GM06990 (cell line): ENCODE data around the gene ONECUT1.

Experiments used
- DNase-seq: peaks from one replicate; pipeline ENCODE4 v3.0.0-alpha.2; 2011; ENCODE audit not compliant: insufficient read length; ENCODE audit errors: extremely low read depth
- H3K27me3 ChIP-seq: replicated peaks from 2 replicates; pipeline ENCODE4 v1.6.0; 2011; ENCODE audit warnings: low read length; ENCODE audit not compliant: control insufficient read depth, insufficient read depth
- H3K36me3 ChIP-seq: 2 replicates; pipeline ENCODE4 v1.5.1; 2011; ENCODE audit warnings: low read length; ENCODE audit not compliant: control insufficient read depth, insufficient read depth
- H3K4me3 ChIP-seq: replicated peaks from 2 replicates; pipeline ENCODE4 v1.5.1; 2011; ENCODE audit warnings: low read depth, mild to moderate bottlenecking, control low read depth, low read length
- TF ChIP-seq, protein P1 (sequence below): IDR thresholded peaks from 2 replicates; pipeline ENCODE4 v1.5.1; 2011; ENCODE audit warnings: low read length, control low read depth, mild to moderate bottlenecking, inconsistent platforms; ENCODE audit not compliant: insufficient read depth, poor library complexity, severe bottlenecking

The ONECUT1 gene

DNA sequence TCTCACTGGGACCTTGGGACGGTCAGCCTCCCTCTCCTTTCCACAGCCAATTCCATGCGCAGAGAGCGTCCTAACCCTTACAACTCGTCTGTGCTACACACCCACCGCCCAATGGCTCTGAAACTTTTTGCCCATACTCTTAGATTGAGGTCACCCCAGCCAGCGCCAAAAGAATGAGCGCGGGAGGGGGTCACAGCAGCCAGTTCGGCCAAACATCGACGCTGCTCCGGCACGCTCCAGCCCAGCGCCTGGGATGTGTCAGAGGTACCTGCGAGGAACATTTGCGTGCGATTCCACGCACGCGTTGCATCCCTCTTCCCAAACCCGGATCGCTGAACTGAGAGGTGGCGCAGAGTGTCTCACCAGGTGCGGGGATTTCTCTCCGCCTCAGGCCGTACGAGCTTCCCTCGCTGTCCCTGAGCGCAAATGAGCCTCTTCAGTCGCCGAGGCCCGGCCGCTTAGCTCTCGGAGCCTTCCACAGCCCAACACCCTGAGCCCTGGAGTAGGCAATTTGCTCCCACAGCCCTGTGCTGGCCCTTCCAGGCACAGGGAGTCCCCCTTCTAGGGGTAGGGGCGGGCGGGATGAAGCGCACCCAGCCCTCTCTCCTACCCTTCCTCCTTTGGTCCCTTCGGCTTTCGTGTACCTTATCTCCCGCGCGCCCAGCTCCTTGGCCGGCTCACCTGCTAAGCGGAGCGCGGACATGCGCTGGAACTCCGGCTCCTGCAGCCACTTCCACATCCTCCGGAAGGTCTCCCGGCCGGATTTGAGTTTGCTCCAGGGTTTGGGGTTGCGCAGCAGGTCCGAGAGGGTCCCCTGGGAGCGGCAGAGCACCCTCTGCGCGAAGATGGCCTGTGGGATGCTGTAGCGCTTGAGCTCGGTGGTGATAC is 1.8 kb downstream of the ONECUT1 start:
- DNase-seq: no peak
- Histone ChIP-seq H3K36me3 (no peaks in the 10 kb centered on the region), H3K27me3 (peaks cover 2% of the 10 kb centered on the region), H3K4me3 (no peak overlapping the region)
- TF ChIP-seq, protein P1, sequence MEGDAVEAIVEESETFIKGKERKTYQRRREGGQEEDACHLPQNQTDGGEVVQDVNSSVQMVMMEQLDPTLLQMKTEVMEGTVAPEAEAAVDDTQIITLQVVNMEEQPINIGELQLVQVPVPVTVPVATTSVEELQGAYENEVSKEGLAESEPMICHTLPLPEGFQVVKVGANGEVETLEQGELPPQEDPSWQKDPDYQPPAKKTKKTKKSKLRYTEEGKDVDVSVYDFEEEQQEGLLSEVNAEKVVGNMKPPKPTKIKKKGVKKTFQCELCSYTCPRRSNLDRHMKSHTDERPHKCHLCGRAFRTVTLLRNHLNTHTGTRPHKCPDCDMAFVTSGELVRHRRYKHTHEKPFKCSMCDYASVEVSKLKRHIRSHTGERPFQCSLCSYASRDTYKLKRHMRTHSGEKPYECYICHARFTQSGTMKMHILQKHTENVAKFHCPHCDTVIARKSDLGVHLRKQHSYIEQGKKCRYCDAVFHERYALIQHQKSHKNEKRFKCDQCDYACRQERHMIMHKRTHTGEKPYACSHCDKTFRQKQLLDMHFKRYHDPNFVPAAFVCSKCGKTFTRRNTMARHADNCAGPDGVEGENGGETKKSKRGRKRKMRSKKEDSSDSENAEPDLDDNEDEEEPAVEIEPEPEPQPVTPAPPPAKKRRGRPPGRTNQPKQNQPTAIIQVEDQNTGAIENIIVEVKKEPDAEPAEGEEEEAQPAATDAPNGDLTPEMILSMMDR: no peak

- TF ChIP-seq, protein P1: no peak
- no peak overlapping the region for H3K4me3 ChIP-seq
- no peak for DNase-seq
- no peaks in the 10 kb centered on the region for H3K36me3 ChIP-seq
- H3K27me3 ChIP-seq: peaks cover 2% of the 10 kb centered on the region
These were observed 2.5 kb downstream of the ONECUT1 start for GRCh38 chr15:52787549-52788098.

DNA sequence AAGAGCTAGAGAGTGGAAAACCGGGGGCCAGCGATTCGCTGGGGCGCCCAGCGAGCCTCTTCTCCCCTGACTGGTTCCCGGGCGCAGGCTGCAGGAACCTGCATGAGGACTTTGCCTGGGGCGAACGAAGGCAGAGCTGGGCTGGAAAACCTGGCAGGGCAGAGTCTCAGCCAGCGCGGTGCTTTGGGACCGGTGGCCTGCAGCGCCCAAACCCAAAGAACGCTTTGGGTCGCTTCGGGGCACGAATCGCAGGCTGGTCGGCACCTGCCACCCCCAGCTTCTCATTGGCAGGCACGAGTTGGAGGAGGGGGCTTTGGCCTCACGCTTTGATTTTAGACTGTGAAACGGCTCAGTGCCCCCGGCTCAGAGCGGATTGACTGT is 3.0 kb downstream of the ONECUT1 start:
- Histone ChIP-seq H3K27me3 (peaks cover 2% of the 10 kb centered on the region), H3K36me3 (no peaks in the 10 kb centered on the region), H3K4me3 (no peak overlapping the region)
- no peak for DNase-seq
- TF ChIP-seq, protein P1: no peak

- H3K4me3 ChIP-seq: no peak overlapping the region
- no peak for DNase-seq
- TF ChIP-seq, protein P1: no peak
- peaks cover 2% of the 10 kb centered on the region for H3K27me3 ChIP-seq
- H3K36me3 ChIP-seq: no peaks in the 10 kb centered on the region
These were observed 3.6 kb downstream of the ONECUT1 start for GRCh38 chr15:52786436-52787122.

DNA sequence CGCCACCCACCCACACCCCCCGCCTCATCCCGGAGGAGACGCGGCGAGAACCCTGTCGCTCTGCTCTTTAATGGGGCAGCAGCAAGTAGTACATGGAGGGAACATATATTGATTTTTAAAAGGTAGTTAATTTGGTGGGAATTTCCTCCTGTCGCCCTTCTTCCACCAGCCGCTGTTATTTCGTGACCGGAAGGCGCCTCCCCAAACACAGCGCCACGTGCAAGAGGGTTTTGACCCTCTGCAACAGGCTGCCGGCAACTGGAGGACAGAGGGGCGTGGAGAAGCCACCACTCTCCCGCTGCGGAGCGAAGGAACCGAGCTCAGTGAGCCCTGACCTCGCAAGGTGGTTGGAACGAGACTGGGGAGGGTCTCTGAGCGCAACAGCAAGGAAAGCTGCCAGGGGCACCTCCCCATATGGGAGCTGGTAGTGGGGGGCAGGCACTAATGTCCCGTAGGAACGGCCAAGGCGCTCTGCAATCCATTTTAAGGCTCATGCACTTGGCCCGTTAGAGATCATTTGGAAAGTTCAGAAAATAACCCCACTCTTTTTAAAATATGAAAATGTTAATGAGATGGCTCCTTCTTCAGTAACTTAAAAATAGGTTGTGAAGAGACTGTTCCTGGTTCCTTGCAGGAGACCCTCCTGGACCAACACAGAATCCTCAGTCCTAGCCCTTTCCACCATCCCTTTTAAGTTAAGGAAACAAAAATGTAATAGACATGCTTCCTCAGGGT is 4.3 kb downstream of the ONECUT1 start:
- no peak for DNase-seq
- Histone ChIP-seq H3K4me3 (no peak overlapping the region), H3K27me3 (peaks cover 2% of the 10 kb centered on the region), H3K36me3 (no peaks in the 10 kb centered on the region)
- TF ChIP-seq, protein P1: no peak
